GM21737 (cell line): ENCODE results near the gene HEG1.

Source experiments
- ATAC-seq: cut with Tn5 transposase; IDR thresholded peaks from one replicate; pipeline ENCODE4 v1.9.1; 2021; ENCODE audit warnings: mild to moderate bottlenecking, moderate library complexity; ENCODE audit not compliant: unreplicated experiment

Gene HEG1

DNA sequence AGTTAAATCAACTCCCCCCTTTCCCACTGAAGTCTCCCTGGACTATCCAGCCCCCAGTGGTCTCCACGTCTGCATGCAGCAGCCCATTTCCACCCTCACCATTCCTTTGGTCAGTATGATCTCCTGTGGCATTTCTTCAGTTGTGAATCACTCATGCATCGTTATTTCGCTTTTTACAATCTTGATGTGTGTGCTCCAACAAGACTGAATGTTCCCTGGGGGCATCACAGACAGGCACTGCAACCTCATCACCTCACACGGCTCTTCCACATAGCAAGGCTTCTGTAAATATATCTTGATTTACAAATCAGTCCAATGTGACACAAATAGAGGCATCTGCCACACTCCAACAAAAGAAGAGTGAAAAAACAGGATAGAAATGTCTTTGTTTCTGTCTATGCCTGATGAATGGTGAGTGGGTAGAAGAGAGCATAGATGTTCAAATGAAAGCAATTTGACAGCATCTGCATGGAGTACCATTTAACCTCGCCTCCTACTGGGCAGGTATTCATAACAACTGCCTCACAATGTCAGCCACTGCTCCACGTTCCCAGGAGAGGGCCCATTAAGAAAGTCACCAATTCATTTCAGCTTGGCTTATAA is 5.2 kb downstream of the HEG1 start:
- no peak for ATAC-seq

DNA sequence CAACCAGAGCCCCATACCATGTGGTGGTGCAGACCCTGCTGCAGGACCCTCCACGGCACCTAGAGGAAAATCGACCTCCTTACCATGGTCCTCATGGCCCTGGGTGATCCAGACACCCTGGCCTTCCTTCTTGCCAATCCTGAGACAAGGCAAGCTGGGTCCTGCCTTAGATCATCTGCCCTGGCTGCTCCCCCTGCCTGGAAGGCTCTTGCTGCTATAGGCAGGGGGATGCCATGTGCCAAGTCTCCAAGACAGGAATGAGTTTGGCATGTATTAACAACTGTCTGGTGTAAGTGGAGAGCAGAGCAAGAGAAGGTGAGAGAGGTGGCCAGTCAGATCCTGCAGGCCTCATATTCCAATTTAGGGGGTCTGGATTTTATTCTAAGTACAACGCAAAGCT is 7.5 kb downstream of the HEG1 start:
- ATAC-seq, result no peak

DNA sequence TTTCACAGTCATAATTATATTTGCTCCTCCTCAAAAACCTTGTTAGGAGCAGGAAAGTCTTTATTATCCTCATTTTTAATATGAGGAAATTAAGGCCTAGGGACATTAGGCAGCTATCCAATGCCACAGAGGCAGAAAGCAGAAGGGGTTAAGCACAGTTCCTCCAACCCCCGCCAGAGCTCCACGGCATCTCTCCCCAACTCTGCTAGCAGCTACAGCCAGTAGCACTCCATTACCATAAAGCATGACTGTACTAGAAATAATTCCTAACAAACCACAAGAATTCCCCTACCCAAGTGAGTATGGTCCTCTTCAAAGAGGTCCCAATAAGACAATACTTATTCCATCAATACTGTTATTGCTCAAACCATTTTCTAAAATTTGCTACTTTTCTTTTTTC is 9.8 kb downstream of the HEG1 start:
- no peak for ATAC-seq

DNA sequence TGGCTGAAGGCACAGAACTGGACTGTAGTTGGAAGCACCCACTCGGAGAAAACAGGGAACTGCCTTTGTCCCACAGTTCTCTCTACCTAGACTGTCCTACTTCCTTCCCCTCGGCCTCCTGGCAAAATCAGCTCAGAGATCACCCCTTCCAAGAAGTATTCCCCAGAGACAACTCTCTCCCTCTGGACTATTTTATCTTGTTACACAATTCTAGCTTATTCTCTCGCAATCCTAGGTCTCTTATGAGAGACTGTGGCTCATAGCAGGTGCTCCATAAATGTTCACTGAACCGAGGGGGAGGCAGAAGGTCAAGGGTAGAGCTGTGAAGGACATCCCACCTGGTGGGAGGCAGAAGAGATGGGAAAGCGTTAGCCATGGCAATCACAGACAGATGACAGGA is 10.6 kb downstream of the HEG1 start:
- ATAC-seq, result no peak

DNA sequence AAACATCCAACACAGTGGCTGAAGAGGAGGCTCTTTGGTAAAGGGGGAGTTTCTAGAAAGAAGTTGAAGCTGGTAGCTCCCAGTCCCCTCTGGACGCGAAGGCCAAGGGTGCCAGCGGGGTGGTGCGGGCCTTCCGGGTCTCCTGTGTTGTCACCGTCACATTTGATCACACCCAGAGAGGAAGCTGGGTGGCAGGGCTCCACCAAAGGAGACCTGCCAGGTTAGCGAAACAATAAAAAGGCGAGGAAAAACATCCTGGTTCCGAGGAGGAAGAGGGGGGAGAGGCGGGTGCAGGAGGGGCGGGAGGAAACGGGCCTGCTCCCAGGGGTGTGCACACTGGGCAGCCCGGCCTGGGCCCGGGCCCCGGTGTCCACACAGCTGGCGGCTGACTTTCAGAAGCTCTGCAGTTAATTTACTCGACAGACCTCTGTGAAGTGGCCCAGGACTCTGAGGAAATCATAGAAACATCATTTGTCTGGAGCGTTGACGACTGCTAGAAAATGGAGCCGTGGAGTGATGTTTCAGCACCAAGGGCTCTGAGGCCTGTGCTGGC is 12.1 kb downstream of the HEG1 start:
- ATAC-seq, result no peak

DNA sequence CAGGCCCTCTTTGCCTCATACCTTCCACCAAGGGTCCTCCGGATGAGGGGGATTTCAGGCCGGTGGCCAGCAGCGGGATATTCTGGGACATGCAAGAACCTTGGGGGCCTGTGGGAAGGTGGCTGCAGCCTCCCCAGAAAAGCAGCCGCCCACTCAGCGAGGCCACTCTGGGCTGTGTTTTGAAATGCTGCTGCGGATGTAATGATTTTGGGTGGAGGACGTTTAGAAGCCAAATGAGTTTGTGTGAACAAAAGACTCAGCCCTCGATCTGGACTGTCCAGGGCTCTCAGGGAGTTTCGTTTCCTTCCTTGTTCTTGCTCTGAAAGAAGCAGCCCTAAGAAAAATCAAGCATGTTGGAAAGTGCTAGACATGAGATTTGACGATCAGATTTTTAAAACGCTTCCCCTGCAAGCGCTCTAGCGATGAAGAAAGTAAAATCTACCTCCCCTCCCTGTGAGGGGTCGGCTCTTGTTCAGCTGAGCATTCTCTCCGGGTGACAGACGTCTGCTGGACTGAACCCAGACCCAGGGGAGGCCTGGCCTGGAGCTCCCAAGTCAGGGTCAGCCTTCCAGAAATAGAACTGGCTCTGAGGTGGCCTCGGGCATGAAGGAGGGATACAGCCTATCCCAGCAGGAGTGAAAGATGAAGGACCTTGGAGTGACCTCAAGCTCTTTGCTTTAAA is 12.9 kb downstream of the HEG1 start:
- no peak for ATAC-seq

DNA sequence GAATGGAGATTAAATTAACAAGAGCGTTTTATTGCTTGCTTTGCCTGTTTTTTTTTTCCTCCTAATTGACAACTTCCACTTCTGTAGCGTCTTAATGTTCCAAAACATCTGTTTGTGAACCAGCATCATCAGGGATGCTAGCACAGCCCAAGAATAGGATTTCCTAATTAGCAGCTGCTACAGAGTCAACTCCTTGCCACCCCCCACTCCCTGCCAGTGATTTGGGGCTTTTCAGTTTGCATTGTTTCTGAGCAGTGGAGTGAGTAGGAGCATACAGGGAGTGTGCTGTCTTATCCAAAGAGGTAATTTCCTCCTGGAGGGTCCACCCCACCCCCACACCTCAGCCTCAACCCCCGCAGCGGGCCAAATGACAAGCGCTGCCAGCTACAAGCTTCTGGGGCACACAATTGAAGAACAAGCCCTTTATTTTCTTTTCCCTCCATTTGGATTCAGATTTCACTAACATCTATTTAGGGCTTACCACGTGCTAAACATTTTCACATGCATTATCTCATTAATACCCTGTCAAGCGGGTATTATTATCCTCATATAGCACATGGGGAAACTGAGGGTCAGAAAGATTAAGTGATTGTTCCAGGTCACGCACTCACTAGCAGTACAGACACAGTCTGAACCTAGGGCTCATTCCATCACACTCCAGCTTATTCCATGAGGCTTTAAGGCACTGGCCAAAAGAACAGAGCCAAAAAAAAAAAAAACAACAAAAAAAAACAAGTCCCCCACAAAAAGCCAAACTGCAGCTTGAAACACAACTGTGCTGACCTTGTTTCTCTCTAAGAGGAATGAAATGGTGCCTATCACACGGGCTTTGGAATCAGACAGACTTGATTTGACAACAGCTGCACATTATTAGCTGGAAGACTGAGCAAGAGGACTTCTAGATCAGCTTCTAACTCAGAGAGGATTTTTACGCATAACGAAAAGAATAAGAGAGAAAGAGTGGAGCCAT is 16.4 kb downstream of the HEG1 start:
- ATAC-seq, result no peak

DNA sequence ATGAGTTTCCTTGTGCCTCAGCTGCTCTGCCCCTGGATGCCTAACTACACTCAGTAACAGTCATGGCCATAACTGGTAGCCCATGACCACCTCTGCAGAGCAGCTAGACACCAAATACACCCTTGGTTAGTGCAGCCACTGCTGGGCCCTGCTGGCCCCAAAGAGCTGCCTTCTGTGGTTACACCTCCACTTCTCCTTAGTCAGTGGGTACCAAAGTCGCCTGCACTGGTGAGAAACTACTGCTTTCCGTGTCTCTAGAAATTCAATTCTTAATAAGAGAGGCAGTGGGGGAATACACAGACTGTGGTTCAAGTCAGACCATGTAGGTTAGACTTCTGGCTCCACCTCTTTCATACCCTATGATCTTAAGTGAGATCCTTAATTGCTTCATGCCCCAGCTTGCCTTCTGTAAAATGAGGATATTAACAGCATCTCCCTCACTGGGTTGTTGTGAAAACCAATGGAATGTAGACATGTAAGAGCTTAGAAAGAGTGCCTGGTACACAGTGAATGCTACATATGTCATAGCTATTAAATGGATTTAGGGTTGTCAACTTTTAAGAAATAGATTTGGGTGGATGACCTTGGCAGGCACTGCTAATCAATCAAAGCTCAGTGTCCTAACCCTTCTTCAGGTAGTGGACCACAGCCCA is 18.2 kb downstream of the HEG1 start:
- no peak for ATAC-seq

DNA sequence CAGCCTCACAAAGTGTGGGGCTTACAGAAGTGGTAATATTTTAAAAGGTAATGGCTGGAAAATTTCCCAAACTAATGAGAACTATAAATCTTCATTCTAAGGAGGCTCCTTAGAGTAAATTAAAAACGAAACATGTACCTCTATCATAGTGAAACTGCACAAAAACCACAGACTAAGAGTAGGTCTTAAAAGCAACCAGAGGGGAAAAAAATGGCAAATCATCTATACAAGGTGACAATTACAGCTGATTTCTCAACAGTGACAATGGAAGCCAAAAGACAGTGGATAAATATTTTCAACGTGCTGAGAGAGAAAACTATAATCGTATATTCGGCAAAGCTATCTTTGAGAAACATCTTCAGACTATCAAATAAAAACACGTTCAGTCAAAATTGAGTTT is 20.6 kb downstream of the HEG1 start:
- peak; percentile 62 for ATAC-seq

DNA sequence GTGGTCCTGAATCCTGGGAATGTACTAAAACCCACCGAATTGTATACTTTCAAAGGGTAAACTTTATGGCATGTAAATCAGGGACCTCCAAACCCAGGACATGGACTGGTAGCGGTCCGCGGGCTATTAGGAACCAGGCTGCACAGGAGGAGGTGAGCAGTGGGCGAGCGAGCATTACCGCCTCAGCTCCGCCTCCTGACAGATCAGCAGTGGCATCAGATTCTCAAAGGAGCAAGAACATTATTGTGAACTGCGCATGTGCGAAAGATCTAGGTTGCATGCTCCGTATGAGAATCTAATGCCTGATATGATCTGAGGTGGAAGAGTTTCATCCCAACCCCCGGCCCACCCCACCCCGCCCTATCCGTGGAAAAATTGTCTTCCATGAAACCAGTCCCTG is 22.2 kb downstream of the HEG1 start:
- no peak for ATAC-seq

DNA sequence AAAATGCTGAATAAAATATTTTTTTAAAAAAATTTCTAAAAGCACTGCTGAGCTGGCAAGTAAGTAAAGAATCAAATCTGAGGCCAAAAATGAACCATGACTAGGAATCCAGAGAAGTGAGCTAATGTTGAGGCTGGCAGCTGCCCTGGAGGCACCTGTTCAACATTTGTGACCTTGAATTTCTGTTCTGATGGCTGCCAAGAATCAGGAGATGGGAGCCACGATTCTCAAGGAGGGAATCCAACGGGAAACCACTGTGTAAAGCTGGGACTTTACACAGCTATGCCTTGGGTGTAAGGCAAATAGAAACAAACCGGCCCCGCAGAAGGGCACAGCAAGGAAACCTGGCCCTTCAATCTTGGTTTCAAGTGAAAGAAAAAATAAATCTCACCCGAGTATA is 22.7 kb downstream of the HEG1 start:
- no peak for ATAC-seq

DNA sequence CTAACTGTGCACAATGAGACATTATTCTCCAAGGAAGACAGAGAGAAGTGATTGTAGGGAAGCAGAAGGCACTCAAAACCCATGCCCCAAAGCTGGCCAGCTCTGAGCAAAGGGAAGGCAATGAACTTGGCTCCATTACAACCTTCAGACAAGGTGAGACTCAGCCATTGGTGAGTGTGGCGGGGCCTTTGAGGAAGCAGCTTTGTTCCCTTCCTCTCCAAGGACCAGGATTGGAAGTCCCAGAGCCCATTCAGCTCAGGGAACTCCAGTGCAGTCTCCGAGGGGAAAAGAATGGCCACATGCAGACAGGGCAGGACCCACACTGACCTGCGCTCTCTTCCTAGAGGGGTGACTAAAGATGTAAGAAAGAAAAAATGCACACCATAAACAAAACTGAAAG is 23.1 kb downstream of the HEG1 start:
- no peak for ATAC-seq

DNA sequence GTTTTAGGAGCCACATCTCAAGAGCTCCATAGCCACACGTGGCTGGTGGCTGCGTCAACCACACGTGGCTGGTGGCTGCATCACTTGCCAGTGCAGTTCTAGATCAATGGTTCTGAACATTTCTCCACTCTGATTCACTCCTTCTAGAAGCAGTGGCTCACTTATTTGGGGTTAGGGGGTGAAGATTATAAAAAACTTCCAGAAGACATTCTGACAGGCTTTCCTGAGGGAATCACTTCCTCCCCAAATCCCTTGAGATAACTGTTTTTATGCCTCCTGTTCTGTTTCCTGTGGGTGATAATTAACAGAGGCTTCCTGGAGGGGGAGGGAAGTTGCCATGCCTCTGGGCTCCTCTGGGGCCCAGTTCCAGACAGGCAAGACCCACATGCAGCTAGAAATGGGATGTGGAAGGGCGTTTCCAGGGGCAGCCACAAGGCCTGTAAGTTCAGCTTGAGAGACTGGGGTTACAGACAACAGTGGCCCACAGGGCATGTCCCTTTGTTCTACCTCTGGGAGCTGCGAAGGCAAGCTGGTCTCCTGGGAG is 23.6 kb downstream of the HEG1 start:
- no peak for ATAC-seq

DNA sequence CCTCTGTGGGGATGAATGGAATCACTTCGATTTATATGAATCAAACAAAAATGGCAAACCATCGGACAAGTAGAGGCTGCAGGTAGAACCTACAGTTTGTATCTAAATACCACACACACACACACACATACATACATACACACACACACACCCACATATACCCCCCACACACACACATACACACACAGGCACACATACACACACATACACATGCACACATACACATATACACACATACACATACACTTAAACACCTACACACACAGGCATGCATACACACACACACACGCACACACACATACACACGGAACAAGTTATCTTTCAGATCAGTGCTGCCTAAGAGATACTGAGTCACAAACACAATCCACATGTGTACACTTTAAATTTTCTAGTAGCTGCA is 24.3 kb downstream of the HEG1 start:
- no peak for ATAC-seq

DNA sequence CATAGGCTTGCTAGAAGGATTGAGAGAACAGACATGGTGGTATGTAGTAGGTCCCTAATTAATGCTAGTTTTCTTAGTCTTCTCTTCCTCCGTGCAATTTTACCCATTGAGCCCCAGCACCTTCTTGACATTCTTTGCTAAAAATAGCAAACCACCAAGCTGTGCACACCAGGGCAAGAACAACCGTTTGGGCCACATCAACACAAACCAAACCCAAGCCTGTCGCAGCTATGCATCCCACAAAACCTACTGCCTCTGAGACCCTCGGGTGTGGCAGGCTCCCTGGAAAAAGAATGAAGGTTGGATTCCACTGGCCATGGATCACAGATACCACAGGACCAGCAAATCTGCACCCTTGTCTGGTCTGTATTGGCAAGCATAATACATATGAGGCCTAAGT is 27.1 kb downstream of the HEG1 start:
- no peak for ATAC-seq

DNA sequence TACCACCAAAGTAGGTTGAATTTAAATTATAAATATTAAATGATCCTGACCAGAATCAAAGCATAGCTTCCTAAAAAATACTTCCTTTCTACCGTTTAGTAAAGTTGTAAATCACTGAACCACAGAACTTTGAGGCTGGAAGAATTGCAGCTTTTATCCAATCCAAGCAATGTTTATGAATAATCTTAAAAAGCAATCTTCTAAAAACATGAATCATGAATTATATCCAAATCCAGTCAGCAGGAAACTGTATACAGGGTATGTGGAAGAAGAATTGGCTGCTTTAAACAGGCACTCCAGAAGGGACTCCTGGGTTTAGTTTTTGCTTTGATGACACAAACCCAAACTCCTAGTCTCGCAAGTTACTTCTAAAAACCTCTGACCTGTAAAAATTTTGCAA is 30.2 kb downstream of the HEG1 start:
- ATAC-seq, result no peak

DNA sequence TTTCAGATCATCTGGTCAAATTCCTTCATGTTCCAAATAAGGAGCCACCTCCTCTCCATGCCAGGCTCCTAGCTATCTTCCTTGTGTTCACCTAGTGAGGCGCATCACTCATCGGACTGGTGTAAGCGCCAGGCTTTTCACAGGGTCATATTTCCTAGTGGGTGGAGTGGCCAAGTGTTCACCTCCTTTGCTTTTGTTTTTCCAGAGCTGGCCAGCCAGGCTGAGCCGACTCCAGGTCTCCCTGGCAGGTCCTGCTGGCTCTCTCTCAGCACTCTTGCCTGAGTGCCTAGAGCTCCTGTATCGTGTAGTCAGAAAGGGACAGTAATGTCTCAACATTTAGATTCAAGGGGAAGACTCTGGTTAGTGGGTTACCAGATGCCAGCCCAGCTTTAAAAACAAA is 31.0 kb downstream of the HEG1 start:
- no peak for ATAC-seq

DNA sequence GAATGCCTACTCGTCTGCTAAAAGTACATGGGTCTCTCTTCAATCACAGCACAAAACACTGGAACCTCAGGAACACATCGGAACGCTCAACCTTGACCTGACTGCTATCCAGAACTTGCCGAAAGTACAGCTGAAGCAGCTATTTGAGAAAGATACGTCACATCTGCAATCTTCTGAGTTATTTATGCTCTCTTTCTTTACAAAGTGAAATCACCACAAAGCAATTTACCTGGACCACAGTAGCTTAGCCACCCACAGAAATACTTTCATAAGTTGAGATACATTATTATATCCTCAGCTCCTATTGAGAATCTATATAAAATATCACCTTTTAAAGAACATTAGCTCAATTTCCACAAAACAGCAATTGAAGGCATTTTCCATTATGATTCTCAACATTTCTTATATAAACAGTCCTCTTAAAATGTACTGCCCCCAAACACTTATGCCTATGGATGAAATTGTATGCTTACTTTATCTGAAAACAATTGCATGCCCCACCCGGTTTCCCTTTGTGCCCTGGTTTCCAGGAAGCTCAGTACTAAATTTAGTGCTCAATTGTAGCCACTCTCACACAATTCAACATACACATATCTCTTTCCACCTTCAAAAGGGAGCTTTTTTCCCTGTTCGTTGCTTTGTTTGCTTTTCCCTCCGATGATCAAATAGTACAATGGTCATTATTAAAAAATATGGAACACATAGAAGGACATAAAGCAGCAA is 31.8 kb downstream of the HEG1 start:
- ATAC-seq, result no peak

DNA sequence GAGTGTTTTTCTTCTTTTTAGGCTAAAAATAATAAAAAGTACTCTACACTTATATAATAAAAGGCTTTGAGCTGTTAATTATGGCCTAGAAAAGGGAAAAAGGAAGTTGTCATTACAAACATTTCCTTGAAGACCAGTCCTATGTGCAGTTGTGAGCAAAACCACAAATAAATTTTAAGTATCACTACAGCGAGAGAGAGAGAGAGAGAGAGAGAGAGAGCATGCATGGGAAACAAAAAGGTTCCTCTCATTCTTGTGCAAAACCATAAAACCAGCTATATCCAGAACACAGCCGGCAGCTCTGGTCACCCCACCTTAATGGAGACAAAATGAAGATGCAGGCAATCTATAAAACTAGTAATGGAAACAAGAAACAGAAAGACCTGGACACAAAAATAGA is 33.6 kb downstream of the HEG1 start:
- no peak for ATAC-seq

DNA sequence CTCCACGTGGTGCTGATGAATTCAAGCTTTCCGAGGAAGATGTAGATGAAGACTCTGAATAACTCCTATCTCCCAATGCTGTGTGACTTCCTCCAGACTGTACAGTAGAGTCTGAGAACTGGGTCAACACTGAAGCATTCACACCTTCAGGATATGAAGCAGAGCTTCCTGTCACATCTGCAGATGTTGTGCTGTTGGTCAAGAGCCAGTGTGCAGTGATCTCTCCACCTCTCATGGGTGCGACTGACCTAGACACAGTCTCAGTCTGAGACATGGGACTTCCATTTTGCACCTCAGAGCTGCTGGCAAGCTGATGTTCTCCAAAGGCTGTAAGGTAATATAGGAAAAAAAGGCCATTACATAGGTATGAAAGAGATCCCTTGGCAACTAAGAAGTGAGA is 36.5 kb downstream of the HEG1 start:
- ATAC-seq, result no peak
